ENCODE measurements around the gene GAREM1.
"Not testable (repeated sequence)": the region's sequence is repeated elsewhere in the genome, so short reads cannot be mapped to it uniquely, and the experiment has no call there.

The GAREM1 gene

GRCh38 chr18:32470714-32471633 lies at the start of gene GAREM1:
Gene GAREM1 (minus strand): TSS chr18:32470882. CDS start chr18:32470428, 454 bp downstream.
- H3K4me3 ChIP-seq (ENCODE audit: control insufficient read depth, low read depth, low read length): peak within 1 kb of the TSS; percentile 72

GRCh38 chr18:32511147-32511546 lies 40.5 kb upstream of the GAREM1 start:
- H3K4me3 ChIP-seq (ENCODE audit: control insufficient read depth, low read depth, low read length): no peak overlapping the region
- DNase-seq (ENCODE audit: low read depth): no peak
- TF ChIP-seq CTCF (conservative IDR thresholded peaks at IDR 0.05; ENCODE audit: control insufficient read depth, insufficient read depth, low read depth, low read length): no peak

More at GRCh38 chr18:32470714-32471633, at the start of gene GAREM1:
- TF ChIP-seq CTCF (conservative IDR thresholded peaks at IDR 0.05; ENCODE audit: control insufficient read depth, insufficient read depth, low read depth, low read length): no peak
- DNase-seq (ENCODE audit: low read depth): peak; percentile 96

- TF ChIP-seq CTCF (conservative IDR thresholded peaks at IDR 0.05; ENCODE audit: control insufficient read depth, insufficient read depth, low read depth, low read length): no peak
- DNase-seq (ENCODE audit: low read depth): no peak
- H3K4me3 ChIP-seq (ENCODE audit: control insufficient read depth, low read depth, low read length): no peak overlapping the region
These were observed 38.4 kb upstream of the GAREM1 start for GRCh38 chr18:32509111-32509510.

GRCh38 chr18:32507093-32507492 lies 36.4 kb upstream of the GAREM1 start:
- no peak for TF ChIP-seq CTCF (conservative IDR thresholded peaks at IDR 0.05; ENCODE audit: control insufficient read depth, insufficient read depth, low read depth, low read length)
- H3K4me3 ChIP-seq (ENCODE audit: control insufficient read depth, low read depth, low read length): no peak overlapping the region
- no peak for DNase-seq (ENCODE audit: low read depth)

- no peak for TF ChIP-seq CTCF (conservative IDR thresholded peaks at IDR 0.05; ENCODE audit: control insufficient read depth, insufficient read depth, low read depth, low read length)
- no peak for DNase-seq (ENCODE audit: low read depth)
These were observed 31.3 kb upstream of the GAREM1 start for GRCh38 chr18:32502014-32502413.

GRCh38 chr18:32501242-32501641 lies 30.6 kb upstream of the GAREM1 start:
- not testable (repeated sequence) for DNase-seq (ENCODE audit: low read depth); H3K4me3 ChIP-seq (ENCODE audit: control insufficient read depth, low read depth, low read length)

More at GRCh38 chr18:32502014-32502413, 31.3 kb upstream of the GAREM1 start:
- H3K4me3 ChIP-seq (ENCODE audit: control insufficient read depth, low read depth, low read length): no peak overlapping the region

- TF ChIP-seq CTCF (conservative IDR thresholded peaks at IDR 0.05; ENCODE audit: control insufficient read depth, insufficient read depth, low read depth, low read length): no peak
- DNase-seq (ENCODE audit: low read depth): no peak
These were observed 12.3 kb upstream of the GAREM1 start for GRCh38 chr18:32483002-32483401.

More at GRCh38 chr18:32483002-32483401, 12.3 kb upstream of the GAREM1 start:
- H3K4me3 ChIP-seq (ENCODE audit: control insufficient read depth, low read depth, low read length): no peak overlapping the region

Data from fibroblast of mammary gland (primary cell).